GM18511 (cell line): ENCODE results near the gene ZC3H12C.

Experiments used
- ATAC-seq: cut with Tn5 transposase; IDR thresholded peaks from one replicate; pipeline ENCODE4 v1.9.1; 2021; ENCODE audit warnings: mild to moderate bottlenecking, moderate library complexity; ENCODE audit not compliant: unreplicated experiment

Gene ZC3H12C

GRCh38 chr11:110147962-110148709, 54.9 kb downstream of the ZC3H12C start:
- ATAC-seq, result peak; percentile 10

DNA sequence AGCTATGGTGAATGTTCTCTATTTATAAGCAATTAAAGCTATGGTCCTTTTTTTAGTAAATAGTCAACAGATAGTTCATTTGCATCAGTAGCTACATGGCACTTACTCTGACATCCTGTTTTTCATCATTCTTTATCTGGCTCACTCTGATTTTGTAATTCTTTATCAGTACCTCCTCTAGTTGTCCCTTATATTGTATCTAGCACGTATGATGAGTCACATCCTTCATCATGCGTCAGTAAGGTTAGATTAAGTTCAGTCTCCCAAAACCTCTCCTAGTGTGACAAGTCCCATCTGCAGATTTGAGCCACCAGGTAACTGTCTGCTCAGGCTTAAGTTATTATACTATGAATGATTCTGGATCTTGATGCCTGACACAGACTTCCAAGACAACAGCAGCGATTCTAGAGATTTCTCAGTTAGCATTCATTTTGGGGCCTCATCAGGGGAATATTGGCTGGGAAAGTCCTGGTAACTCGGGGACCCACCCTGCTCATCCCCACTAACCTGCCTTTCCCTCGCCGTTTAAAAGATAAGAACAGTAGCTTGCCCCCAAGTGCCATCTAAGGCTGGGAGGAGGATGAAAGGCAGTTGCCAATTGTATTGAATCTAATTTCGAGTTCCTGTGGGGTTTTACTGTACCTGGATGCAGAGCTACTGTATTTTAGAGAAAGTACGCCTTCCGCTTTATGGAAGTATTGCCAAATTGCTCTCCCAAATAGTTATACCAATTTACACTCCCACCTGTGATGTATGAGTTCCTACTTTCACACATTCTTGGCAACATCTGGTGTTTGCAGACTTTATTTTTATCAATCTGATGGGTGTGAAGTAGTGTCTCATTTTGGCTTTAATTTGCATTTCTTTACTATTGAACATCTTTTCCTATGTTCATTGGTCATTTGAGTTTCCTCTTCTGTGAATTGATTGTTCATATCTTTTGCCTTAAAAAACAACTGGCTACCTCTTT, 55.9 kb downstream of the ZC3H12C start:
- peak; percentile 65 for ATAC-seq

DNA sequence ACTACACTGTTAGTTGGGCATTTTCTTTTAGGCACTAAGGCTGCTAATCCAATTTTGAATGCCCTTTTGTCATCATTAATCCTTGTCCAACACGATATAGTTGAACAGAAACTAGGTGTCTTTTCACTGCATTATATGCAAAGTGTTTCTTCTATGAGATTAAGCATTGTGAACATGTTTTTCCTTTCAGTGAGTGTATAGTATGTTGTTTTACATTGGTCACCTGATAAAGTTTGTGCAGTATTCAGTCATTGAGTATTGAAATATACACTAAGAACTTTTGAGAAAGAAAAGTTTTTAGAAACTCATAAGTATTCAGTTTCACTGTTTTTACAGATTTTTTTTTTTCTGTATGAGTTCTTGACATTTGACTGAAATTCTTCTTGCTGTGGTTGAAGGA, 59.0 kb downstream of the ZC3H12C start:
- ATAC-seq, result no peak

DNA sequence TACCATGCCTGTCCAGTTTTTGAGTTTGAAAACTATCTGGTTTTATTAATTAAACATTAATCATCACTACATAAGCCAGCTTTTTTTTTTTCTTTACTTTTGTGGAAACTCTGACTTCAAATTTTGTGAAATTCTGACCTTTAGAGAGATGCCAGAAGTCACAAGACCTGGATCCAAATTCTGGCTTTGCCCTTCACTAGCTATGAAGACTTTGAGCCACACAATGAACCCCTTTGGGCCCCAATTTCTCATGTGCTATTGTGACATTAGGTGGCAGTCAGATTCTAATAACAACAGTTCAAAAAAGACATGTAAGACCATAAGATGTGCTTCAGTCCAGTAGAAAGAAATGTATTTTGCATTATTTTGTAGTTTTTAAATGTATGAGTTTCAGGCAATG, 60.3 kb downstream of the ZC3H12C start:
- no peak for ATAC-seq

GRCh38 chr11:110156503-110156902, 63.3 kb downstream of the ZC3H12C start:
- ATAC-seq, result no peak

DNA sequence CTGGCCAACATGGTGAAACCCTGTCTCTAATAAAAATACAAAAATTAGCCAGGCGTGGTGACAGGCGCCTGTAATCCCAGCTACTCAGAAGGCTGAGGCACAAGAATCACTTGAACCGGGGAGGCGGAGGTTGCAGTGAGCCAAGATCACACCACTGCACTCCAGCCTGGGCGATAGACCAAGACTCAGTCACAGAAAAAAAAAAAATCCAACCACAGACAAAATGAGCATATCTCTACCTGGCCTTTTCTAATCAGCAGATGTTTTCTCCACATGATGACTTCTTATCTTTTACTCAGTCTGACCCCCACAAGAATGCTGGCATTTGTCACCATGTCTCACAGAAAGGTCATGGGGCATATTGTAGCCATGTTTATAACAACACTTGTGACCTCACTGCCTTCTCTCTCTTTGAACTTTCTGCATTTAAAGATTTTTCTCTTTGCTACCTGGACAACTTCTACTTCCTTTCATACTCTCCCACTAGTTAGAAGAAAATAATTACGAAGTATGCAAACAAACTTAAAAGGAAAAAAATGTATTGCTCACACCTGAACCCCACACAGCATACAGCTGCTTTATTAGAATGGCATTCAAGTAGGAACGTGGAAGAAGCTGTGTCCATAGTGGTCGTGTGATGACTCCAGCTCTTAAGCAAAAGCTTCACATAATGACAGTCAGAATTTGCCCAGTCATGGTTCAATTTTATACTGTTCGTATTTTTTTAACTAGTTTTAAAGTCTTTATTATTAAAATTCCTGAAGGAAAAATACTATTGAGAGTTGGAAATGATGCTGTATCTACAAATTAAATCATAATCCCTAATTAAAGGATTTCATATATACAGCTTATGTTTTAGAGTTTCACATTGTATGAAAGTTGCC, 65.4 kb downstream of the ZC3H12C start:
- no peak for ATAC-seq

- ATAC-seq, result no peak
Observed at GRCh38 chr11:110159476-110159875, 66.3 kb downstream of the ZC3H12C start.

- ATAC-seq, result no peak
Observed at GRCh38 chr11:110160016-110160415, 66.8 kb downstream of the ZC3H12C start.

GRCh38 chr11:110160437-110160836, 67.2 kb downstream of the ZC3H12C start:
- no peak for ATAC-seq

- no peak for ATAC-seq
Observed at GRCh38 chr11:110161061-110161460, 67.9 kb downstream of the ZC3H12C start.

DNA sequence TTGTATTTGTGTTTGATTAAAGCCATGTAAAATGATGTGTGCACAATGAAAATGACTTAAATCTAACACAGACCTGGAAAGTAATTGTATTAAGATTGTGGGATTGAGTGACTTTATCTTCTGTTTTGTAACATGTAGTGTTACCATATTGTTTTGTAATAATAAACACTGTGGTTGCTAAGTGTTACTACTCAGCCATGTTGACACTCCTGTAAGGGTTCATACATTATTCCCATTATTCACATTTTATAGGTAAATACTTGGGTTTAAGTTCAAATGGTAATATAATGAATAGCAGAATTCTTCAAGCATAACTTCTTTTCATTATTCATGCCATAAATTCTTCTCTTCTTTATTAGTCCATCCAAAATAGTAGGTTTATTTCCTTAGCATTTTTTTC, 69.0 kb downstream of the ZC3H12C start:
- no peak for ATAC-seq

DNA sequence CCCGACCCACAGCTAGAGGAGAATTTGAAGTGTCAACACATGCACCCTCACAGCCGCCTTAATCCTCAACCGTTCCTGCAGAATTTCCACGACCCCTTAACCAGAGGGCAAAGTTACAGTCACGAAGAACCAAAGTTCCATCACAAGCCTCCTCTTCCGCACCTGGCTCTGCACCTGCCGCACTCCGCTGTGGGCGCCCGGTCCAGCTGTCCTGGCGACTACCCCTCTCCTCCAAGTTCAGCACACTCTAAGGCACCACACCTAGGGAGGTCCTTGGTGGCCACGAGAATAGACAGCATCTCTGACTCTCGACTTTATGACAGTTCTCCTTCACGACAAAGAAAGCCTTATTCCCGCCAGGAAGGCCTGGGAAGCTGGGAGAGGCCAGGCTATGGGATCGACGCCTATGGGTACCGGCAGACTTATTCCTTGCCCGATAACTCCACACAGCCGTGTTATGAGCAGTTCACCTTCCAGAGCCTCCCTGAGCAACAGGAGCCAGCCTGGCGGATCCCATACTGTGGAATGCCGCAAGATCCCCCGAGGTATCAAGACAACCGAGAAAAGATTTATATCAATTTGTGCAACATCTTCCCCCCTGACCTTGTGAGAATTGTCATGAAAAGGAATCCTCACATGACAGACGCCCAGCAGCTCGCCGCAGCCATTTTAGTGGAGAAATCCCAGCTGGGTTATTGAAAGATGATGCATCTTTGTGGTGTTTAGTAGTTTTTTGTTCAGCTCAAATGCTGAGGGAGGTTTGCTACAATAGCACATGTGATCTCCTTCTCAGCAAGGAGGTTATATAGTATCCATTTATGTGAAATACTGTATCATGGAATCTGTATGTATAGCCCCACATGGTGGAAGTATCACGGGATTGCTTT, 72.1 kb downstream of the ZC3H12C start:
- ATAC-seq, result no peak

DNA sequence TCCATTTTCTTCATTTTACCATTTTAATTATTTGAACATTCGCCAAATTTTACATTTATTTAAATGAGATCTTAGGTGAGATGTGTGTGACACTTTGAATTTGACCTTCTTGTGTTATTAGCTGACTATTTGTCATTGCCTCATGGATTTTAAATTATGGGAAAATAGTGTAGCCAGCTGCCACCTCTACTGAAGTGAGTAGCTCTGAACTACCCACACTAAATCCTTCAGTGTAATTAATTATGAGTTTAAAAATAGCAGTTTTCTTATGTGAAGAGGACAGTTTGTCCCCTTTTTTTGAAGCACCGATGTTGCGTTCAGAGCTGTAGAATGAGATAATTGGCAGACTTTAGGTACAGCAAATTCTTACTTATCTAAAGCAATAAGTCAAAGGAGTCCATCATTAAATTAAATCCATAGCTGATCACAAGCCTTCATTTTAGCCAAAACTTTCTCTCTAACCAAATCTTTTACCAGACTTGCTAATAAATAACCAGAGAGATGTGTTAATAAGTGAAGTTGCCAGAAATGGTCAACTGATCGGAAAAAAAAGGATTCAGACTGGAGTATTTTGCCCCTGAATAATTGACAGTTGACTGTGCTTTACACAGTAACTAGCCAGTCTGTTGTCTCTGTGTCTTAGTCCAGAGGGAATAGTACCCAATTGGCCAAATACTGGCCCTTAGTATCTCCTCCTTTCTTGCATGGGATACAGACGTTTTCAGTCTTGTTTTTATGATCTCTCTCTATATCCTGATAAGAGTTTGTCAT, 75.0 kb downstream of the ZC3H12C start:
- no peak for ATAC-seq

DNA sequence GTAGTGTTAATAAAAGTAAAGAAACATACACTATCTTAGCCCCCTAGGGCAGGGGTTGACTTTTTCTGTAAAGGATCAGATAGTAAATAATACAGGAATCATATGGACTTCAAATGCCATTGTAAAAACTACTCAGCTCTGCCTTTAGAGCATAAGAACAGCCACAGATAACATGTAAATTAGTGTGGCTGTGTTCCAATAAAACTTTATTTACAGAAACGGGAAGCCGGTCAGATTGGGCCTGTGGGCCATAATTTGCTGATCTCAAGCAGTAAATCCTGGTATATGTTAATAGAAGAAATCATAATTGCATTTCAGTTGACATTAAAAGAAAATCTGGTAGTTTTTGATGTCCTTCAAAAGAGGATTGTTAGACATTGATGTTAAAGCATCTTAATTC, 76.5 kb downstream of the ZC3H12C start:
- no peak for ATAC-seq

GRCh38 chr11:110172468-110173065, 79.4 kb downstream of the ZC3H12C start:
- ATAC-seq, result no peak

DNA sequence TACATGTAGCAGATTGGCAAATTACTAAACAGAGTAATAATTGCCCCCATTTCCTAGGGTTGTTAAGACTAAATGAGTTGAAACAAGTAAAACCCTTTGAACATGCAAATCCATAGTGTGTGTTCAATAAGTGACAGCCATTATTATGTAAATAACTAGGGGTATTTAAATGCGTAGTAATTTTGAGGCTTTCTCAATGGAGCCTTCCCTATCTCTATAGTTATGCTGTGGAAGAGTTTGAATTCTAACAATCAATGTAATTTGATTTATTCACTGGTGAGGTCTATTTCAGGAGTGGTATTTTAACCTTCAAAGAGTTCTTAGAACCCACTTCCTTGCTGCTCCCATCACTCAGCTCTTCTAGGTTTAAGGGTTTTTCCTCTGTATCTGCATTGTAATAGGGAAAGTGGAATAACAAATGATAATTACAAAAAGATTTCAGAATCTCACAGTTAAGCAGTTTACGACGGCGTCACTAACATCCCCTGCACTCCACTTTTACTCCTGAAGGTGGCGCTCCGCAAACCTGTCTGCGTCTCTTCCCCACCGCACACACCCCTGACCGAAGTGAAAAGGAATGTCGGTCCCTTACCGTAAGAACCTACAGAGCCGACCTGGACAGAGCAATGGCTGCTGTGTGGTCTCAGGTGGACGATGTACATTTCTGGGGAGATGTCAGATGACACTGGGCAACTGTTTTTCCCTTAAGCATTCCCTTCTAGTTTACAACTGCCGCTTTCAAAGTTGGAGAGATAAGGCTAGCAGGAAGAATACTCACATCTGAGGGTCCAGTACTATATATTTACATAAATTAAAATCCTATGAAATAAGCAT, 80.8 kb downstream of the ZC3H12C start:
- ATAC-seq, result peak; percentile 64

DNA sequence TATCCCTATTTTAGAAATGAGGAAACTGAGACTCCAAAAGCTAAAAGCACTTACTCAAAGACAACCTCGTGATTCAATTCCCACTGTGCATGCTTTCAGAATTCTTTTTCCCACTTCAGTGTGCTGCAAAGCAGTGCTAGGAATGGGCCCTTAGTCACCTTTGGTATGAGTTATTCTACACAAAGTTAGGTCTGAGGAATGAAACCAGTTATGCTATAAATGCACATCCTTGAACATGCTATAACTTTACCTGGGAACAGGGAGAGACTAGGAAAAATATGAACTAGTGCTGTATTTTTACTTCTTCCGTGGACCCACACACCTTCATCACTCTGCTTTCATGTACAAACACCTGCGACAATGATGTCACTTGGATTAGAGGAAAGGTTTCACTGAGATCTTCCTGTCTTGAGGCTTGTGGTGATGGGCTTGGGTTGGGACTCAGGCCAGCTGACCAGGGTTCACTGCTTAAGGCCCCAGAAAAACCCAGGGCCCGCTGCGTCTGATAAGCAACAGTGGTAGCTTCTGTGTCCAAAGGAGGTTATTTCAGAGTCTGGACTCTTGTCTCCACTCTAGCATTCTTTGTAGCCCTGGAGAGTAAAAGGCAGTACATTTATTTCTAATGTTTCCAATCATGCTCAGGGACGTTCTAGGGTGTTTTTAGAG, 81.6 kb downstream of the ZC3H12C start:
- ATAC-seq, result no peak
